Measurements from ENCODE around the gene SHROOM2. TPM values are rescaled to one million over a fixed set of nuclear protein-coding genes. Genes with fewer than 3 reads are reported as not detected.

SHROOM2 gene
- total and polyA plus RNA-seq, 8 donors: 5.6 to 15.0 (median 13.7) TPM

DNA sequence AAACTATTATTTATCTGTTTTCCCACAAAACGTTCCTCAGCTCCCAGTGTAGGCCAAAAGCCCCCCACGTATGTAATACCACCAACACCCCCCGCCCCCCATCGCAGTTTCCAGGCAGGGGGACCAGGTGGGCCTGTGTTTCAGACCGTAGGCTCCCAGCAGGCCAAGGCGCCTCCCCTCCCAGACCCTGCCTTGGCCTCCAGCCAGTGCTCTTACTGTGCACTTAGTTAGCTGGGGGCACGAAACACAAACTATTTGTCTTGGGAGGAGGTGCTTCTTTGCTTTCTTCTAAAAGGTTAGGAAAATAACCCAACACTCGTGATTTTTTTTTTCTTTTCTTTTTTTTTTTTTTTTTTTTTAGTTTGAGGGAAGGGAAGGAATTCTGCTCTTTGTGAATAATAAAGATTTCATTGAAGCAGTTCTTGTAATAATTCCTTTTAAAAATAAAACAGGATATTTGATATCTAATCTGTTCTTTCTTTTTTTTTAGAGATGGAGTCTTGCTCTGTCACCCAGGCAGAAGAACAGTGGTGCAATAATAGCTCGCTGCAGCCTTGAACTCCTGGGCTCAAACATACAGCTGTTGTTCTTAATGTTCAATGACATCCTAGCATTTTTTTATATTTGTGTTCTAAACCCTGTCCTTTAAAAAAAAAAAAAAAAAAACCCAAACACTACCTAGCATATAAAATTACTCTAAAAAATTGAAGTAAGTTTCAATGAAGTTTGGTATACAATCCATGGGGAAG is 98.0 kb downstream of the SHROOM2 start:
- no peak for ATAC-seq
- peak overlapping the region in 1 of 2 donors; percentile 28 for H3K27ac ChIP-seq
- TF ChIP-seq, protein P1, sequence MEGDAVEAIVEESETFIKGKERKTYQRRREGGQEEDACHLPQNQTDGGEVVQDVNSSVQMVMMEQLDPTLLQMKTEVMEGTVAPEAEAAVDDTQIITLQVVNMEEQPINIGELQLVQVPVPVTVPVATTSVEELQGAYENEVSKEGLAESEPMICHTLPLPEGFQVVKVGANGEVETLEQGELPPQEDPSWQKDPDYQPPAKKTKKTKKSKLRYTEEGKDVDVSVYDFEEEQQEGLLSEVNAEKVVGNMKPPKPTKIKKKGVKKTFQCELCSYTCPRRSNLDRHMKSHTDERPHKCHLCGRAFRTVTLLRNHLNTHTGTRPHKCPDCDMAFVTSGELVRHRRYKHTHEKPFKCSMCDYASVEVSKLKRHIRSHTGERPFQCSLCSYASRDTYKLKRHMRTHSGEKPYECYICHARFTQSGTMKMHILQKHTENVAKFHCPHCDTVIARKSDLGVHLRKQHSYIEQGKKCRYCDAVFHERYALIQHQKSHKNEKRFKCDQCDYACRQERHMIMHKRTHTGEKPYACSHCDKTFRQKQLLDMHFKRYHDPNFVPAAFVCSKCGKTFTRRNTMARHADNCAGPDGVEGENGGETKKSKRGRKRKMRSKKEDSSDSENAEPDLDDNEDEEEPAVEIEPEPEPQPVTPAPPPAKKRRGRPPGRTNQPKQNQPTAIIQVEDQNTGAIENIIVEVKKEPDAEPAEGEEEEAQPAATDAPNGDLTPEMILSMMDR (IDR thresholded peaks at IDR 0.05): no peak

DNA sequence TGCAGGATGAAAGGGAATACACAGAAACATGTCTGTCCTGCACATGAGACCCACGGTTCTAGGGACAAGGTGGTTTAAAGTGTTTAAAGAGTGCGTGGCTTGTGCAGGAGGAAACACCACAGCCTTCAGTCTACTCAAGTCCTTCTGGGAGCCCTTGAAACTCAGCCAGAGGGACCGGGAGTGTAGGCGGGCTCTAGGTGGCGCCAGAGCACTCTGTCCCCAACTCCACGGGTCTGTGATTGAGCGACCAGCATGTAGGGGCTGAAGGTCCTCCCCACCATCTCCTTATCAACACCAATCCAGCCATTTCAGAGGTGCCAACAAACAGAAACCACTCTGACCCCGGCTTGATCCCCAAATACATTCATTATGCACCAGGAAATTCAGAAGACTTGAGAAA is 98.9 kb downstream of the SHROOM2 start:
- Histone ChIP-seq H3K9me3 (no peaks in the 10 kb centered on the region), H3K36me3 (no peaks in the 10 kb centered on the region), H3K27ac (no peak overlapping the region), H3K4me1 (peaks cover 0 to 9% of the 10 kb centered on the region in 2 donors), H3K27me3 (no peaks in the 10 kb centered on the region), H3K4me3 (no peak overlapping the region)
- ATAC-seq: peak; percentile 87
- TF ChIP-seq, protein P1 (IDR thresholded peaks at IDR 0.05): peak; percentile 46 to 49
- intact Hi-C loops (cut with DNase I): no loop called here
- DNase-seq: peak in 3 of 4 donors; percentile 57 to 86 (median 66)

More for the DNA sequence above, 98.0 kb downstream of the SHROOM2 start:
- no peak for DNase-seq
- Histone ChIP-seq H3K36me3 (no peaks in the 10 kb centered on the region), H3K4me1 (peaks cover 0 to 9% of the 10 kb centered on the region in 2 donors), H3K9me3 (no peaks in the 10 kb centered on the region), H3K4me3 (no peak overlapping the region), H3K27me3 (no peaks in the 10 kb centered on the region)
- intact Hi-C loops (cut with DNase I): no loop called here

DNA sequence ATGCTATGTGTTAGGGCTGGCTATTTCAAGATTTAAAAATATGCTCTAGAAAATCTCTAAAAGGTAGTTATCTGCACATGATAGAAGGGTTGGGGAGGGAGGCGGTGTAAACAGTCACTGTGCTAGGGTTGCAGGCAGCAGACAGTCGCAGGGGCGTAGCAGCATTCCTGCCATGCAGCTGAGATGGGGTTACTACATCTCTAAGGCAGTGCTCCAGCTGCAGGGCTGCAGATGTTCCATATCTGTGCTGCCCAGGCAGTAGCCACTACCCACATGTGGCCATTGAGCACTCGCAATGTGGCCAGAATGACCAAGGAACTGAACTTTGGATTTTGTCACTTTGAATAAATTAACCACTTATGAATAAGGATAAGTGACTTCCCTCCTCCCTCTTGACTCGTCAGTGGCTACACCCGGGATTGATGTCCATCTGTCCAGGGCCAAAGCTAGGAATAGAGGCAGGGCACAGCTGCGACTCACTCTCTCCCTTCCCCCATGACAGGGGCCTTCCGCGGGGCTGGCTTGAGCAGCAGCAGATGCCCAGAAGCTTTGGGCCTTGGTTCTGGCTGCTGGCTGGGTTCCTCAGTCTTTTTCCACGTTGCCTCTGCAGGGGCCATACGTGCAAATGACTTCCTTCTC is 101.5 kb downstream of the SHROOM2 start:
- ATAC-seq (no peak), DNase-seq (no peak)
- intact Hi-C loops (cut with DNase I): no loop called here
- no peak overlapping the region for H3K27ac ChIP-seq
- H3K4me3 ChIP-seq: no peak overlapping the region
- H3K9me3 ChIP-seq: no peaks in the 10 kb centered on the region
- peaks cover 0 to 6% of the 10 kb centered on the region in 2 donors for H3K4me1 ChIP-seq
- TF ChIP-seq, protein P1 (IDR thresholded peaks at IDR 0.05): no peak
- H3K36me3 ChIP-seq: no peaks in the 10 kb centered on the region
- H3K27me3 ChIP-seq: no peaks in the 10 kb centered on the region

DNA sequence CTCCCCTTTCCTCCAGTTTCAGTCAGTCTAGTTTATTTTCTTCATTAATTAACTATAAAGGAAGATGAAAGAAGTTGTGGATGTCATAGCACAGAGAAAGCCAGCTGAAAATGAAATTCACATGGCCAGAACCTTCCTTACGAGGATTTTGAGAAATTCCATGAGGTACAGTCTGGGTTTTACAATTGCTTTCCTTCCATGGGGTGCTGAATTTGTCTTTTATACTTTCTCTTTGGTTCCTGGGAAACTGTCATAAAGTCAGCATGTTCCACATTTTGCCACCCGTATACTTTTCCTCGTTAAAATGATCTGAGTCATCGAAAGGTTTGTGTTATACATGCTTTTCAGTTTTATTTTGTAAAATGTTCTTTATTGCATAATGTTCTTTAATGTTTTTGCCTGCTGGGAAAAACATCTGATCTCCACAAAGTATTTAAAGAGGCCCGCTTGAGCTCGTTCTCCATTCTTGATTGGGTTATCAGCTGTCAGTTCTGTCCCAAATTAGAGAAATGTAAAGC is 102.8 kb downstream of the SHROOM2 start:
- H3K27ac ChIP-seq: no peak overlapping the region
- no peak overlapping the region for H3K4me3 ChIP-seq
- H3K27me3 ChIP-seq: no peaks in the 10 kb centered on the region
- intact Hi-C loops (cut with DNase I): no loop called here
- ATAC-seq (no peak), DNase-seq (no peak)
- no peaks in the 10 kb centered on the region for H3K36me3 ChIP-seq
- H3K4me1 ChIP-seq: peaks cover 0 to 6% of the 10 kb centered on the region in 2 donors
- TF ChIP-seq, protein P1 (IDR thresholded peaks at IDR 0.05): no peak
- H3K9me3 ChIP-seq: no peaks in the 10 kb centered on the region

DNA sequence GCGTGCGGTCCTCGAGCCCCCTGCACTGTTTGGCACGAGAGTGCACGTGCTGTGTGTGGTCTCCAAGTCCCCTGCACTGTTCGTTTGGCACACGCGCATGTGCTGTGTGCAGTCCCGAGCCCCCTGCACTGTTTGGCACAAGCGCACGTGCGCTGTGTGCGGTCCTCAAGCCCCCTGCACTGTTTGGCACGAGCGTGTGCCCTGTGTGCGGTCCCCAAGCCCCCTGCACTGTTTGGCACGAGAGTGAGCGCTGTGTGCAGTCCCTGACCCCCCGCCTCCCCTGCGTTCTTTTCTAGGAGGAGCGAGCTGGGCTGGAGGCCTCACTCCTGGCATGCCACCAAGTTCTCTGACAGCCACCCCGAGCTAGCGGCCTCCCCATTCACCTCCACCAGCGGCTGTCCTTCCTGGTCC is 104.5 kb downstream of the SHROOM2 start:
- no peaks in the 10 kb centered on the region for H3K36me3 ChIP-seq
- H3K9me3 ChIP-seq: no peaks in the 10 kb centered on the region
- no peak overlapping the region for H3K4me3 ChIP-seq
- H3K27ac ChIP-seq: no peak overlapping the region
- no peaks in the 10 kb centered on the region for H3K27me3 ChIP-seq
- intact Hi-C loops (cut with DNase I): loop anchor here in 1 of 2 donors (10.0 kb wide), 1 partner anchor 224 kb away; no protein-coding TSS in a partner anchor
- DNase-seq: peak in 2 of 4 donors; percentile 62 to 68
- TF ChIP-seq, protein P1 (IDR thresholded peaks at IDR 0.05): no peak
- no peak for ATAC-seq
- H3K4me1 ChIP-seq: no peaks in the 10 kb centered on the region
